Aorta (tissue), 5 donors: Measurements from ENCODE around the gene HAPLN3. TPM values are rescaled to one million over a fixed set of nuclear protein-coding genes. Genes with fewer than 3 reads are reported as not detected.

Experiments used
- ATAC-seq: fragments of 200-7000 bp; cut with Tn5 transposase; one replicate; pipeline ENCODE4 v1.9.1; 2022; ENCODE audit warnings: moderate library complexity; ENCODE audit not compliant: low FRiP score
- DNase-seq, 2 donors: peaks; one replicate each; pipeline ENCODE4 v3.0.0-alpha.2; 2020
- H3K27ac ChIP-seq, 2 donors: one replicate each; pipeline ENCODE4 v1.5.1; 2013; ENCODE audit warnings: low read length in 2 of 2, mild to moderate bottlenecking in 2 of 2, moderate library complexity in 2 of 2, control low read depth in 1 of 2, inconsistent platforms in 1 of 2, low read depth in 1 of 2
- H3K27me3 ChIP-seq, 2 donors: one replicate each; pipeline ENCODE4 v1.6.1; 2013; ENCODE audit warnings: control low read depth in 1 of 2, low read length in 1 of 2, mild to moderate bottlenecking in 1 of 2, moderate library complexity in 1 of 2; ENCODE audit not compliant: insufficient read depth in 2 of 2, control insufficient read depth in 1 of 2
- H3K36me3 ChIP-seq, 2 donors: one replicate each; pipeline ENCODE4 v1.6.1; 2013; ENCODE audit warnings: control low read depth in 1 of 2, low read length in 1 of 2, mild to moderate bottlenecking in 1 of 2; ENCODE audit not compliant: insufficient read depth in 2 of 2, control insufficient read depth in 1 of 2
- H3K4me1 ChIP-seq, 2 donors: one replicate each; pipeline ENCODE4 v1.6.1; 2013; ENCODE audit warnings: low read length in 2 of 2, control low read depth in 1 of 2, mild to moderate bottlenecking in 1 of 2, moderate library complexity in 1 of 2; ENCODE audit not compliant: insufficient read depth in 2 of 2, control insufficient read depth in 1 of 2
- H3K4me3 ChIP-seq, 2 donors: one replicate each; pipeline ENCODE4 v1.5.1; 2013; ENCODE audit warnings: low read length in 2 of 2, control low read depth in 1 of 2, mild to moderate bottlenecking in 1 of 2
- H3K9me3 ChIP-seq: one replicate; pipeline ENCODE4 v1.6.1; 2013; ENCODE audit warnings: mild to moderate bottlenecking, low read length; ENCODE audit not compliant: control insufficient read depth
- WGBS, 2 donors: extraction: QIAGEN DNeasy Blood & Tissue Kit; methylation state at CpG; one replicate each; pipeline ENCODE4 v1.1.7; 2013; 5-methylcytosine and 5-hydroxymethylcytosine counted together
- intact Hi-C, 2 donors: fragments of 100-400 bp; cut with DNase I; formaldehyde crosslinking; loops; one replicate each; pipeline versions ENCODE4 v1.14.2 to v1.15.0; 2022
- polyA plus RNA-seq, 2 donors: library from polyadenylated mRNA; stranded (reverse); fragments of 200-250 nt; gene quantifications; one replicate each; pipeline ENCODE4 v1.2.3, GENCODE V29; 2013
- total RNA-seq, 2 donors: library from RNA; stranded (reverse); fragmentation: NEBNext Ultra II Directional; extraction: Animal tissue kit (Norgen Biotek cat#: 25700); gene quantifications; one replicate each; pipeline ENCODE4 v1.2.1, GENCODE V29; 2021
- donor health status: healthy with polysubstance abuse.
- donor health status: Bipolar disorder and iron deficiency.
- donor health status: DM: no; HTN: no; CAD: no.
- donor health status: DM: no; HTN: no; CAD: no.
- donor health status: DM: yes; HTN: yes; CAD: no.

Gene HAPLN3
- total and polyA plus RNA-seq, 4 donors: 14.4 to 99.4 (median 81.1) TPM

GRCh38 chr15:88880944-88881740 lies 14.2 kb downstream of the HAPLN3 start:
- no peak for DNase-seq
- no peaks in the 10 kb centered on the region for H3K4me1 ChIP-seq
- no peak overlapping the region for H3K4me3 ChIP-seq
- H3K36me3 ChIP-seq: peaks cover 0 to 9% of the 10 kb centered on the region in 2 donors
- no peaks in the 10 kb centered on the region for H3K27me3 ChIP-seq
- intact Hi-C loops: no loop called here
- ATAC-seq: no peak
- H3K9me3 ChIP-seq: no peaks in the 10 kb centered on the region
- H3K27ac ChIP-seq: no peak overlapping the region
- 95 to 96% methylated on average over 31 of the region's 31 CpGs for WGBS, 2 donors

GRCh38 chr15:88878720-88879184 lies 16.6 kb downstream of the HAPLN3 start:
- WGBS, 2 donors: 83 to 86% methylated on average over 15 to 18 of the region's 18 CpGs
- Histone ChIP-seq H3K4me3 (no peak overlapping the region), H3K36me3 (peaks cover 0 to 6% of the 10 kb centered on the region in 2 donors), H3K27ac (no peak overlapping the region), H3K4me1 (peaks cover 0 to 3% of the 10 kb centered on the region in 2 donors), H3K9me3 (no peaks in the 10 kb centered on the region), H3K27me3 (no peaks in the 10 kb centered on the region)
- no peak for ATAC-seq
- intact Hi-C loops: no loop called here
- no peak for DNase-seq

GRCh38 chr15:88877906-88878305 lies 17.4 kb downstream of the HAPLN3 start:
- Histone ChIP-seq H3K4me3 (no peak overlapping the region), H3K9me3 (no peaks in the 10 kb centered on the region), H3K27me3 (no peaks in the 10 kb centered on the region), H3K27ac (no peak overlapping the region), H3K4me1 (peaks cover 0 to 3% of the 10 kb centered on the region in 2 donors), H3K36me3 (peaks cover 0 to 6% of the 10 kb centered on the region in 2 donors)
- intact Hi-C loops: no loop called here
- 92 to 93% methylated on average over 22 of the region's 22 CpGs for WGBS, 2 donors
- DNase-seq (no peak), ATAC-seq (no peak)

- ATAC-seq (no peak), DNase-seq (no peak)
- Histone ChIP-seq H3K4me3 (no peak overlapping the region), H3K9me3 (no peaks in the 10 kb centered on the region), H3K27me3 (no peaks in the 10 kb centered on the region), H3K27ac (no peak overlapping the region), H3K36me3 (peaks cover 0 to 6% of the 10 kb centered on the region in 2 donors), H3K4me1 (peaks cover 0 to 3% of the 10 kb centered on the region in 2 donors)
- 75 to 84% methylated on average over 11 of the region's 11 CpGs for WGBS, 2 donors
- intact Hi-C loops: no loop called here
These were observed 17.9 kb downstream of the HAPLN3 start for GRCh38 chr15:88877415-88877814.

GRCh38 chr15:88876573-88876972 lies 18.8 kb downstream of the HAPLN3 start:
- peaks cover 0 to 6% of the 10 kb centered on the region in 2 donors for H3K36me3 ChIP-seq
- WGBS, 2 donors: 90% methylated on average over 10 of the region's 10 CpGs
- no peak overlapping the region for H3K27ac ChIP-seq
- intact Hi-C loops: no loop called here
- no peak for ATAC-seq
- H3K4me3 ChIP-seq: no peak overlapping the region
- peaks cover 0 to 3% of the 10 kb centered on the region in 2 donors for H3K4me1 ChIP-seq
- DNase-seq: no peak
- H3K27me3 ChIP-seq: no peaks in the 10 kb centered on the region
- no peaks in the 10 kb centered on the region for H3K9me3 ChIP-seq

- intact Hi-C loops: no loop called here
- Histone ChIP-seq H3K4me3 (no peak overlapping the region), H3K36me3 (peaks cover 0 to 3% of the 10 kb centered on the region in 2 donors), H3K9me3 (no peaks in the 10 kb centered on the region), H3K4me1 (peaks cover 0 to 3% of the 10 kb centered on the region in 2 donors), H3K27me3 (no peaks in the 10 kb centered on the region), H3K27ac (peak overlapping the region in 1 of 2 donors; percentile 36)
- ATAC-seq (peak; percentile 37), DNase-seq (no peak)
- WGBS, 2 donors: 1 to 6% methylated on average over 6 of the region's 6 CpGs
These were observed 20.7 kb downstream of the HAPLN3 start for GRCh38 chr15:88874684-88875083.

- H3K27me3 ChIP-seq: no peaks in the 10 kb centered on the region
- H3K27ac ChIP-seq: no peak overlapping the region
- intact Hi-C loops: no loop called here
- DNase-seq (no peak), ATAC-seq (peak; percentile 28)
- H3K4me3 ChIP-seq: no peak overlapping the region
- H3K4me1 ChIP-seq: peaks cover 0 to 3% of the 10 kb centered on the region in 2 donors
- peaks cover 0 to 3% of the 10 kb centered on the region in 2 donors for H3K36me3 ChIP-seq
- 10 to 18% methylated on average over 14 to 15 of the region's 15 CpGs for WGBS, 2 donors
- no peaks in the 10 kb centered on the region for H3K9me3 ChIP-seq
These were observed 21.1 kb downstream of the HAPLN3 start for GRCh38 chr15:88874275-88874674.

GRCh38 chr15:88873786-88874185 lies 21.6 kb downstream of the HAPLN3 start:
- Histone ChIP-seq H3K4me1 (peaks cover 0 to 3% of the 10 kb centered on the region in 2 donors), H3K4me3 (no peak overlapping the region), H3K36me3 (peaks cover 0 to 3% of the 10 kb centered on the region in 2 donors), H3K27me3 (no peaks in the 10 kb centered on the region), H3K9me3 (no peaks in the 10 kb centered on the region), H3K27ac (no peak overlapping the region)
- intact Hi-C loops: no loop called here
- ATAC-seq (no peak), DNase-seq (no peak)
- 89 to 90% methylated on average over 13 of the region's 13 CpGs for WGBS, 2 donors

- no peak for ATAC-seq
- no peaks in the 10 kb centered on the region for H3K36me3 ChIP-seq
- H3K27me3 ChIP-seq: no peaks in the 10 kb centered on the region
- H3K9me3 ChIP-seq: no peaks in the 10 kb centered on the region
- no peak for DNase-seq
- H3K4me1 ChIP-seq: peaks cover 0 to 3% of the 10 kb centered on the region in 2 donors
- no peak overlapping the region for H3K27ac ChIP-seq
- H3K4me3 ChIP-seq: no peak overlapping the region
- WGBS, 2 donors: 91 to 92% methylated on average over 9 of the region's 9 CpGs
- intact Hi-C loops: no loop called here
These were observed 22.6 kb downstream of the HAPLN3 start for GRCh38 chr15:88872706-88873105.
